Measurements from ENCODE around the gene FAM131B.
"Not testable (repeated sequence)": the region's sequence is repeated elsewhere in the genome, so short reads cannot be mapped to it uniquely, and the experiment has no call there.

The FAM131B gene

DNA sequence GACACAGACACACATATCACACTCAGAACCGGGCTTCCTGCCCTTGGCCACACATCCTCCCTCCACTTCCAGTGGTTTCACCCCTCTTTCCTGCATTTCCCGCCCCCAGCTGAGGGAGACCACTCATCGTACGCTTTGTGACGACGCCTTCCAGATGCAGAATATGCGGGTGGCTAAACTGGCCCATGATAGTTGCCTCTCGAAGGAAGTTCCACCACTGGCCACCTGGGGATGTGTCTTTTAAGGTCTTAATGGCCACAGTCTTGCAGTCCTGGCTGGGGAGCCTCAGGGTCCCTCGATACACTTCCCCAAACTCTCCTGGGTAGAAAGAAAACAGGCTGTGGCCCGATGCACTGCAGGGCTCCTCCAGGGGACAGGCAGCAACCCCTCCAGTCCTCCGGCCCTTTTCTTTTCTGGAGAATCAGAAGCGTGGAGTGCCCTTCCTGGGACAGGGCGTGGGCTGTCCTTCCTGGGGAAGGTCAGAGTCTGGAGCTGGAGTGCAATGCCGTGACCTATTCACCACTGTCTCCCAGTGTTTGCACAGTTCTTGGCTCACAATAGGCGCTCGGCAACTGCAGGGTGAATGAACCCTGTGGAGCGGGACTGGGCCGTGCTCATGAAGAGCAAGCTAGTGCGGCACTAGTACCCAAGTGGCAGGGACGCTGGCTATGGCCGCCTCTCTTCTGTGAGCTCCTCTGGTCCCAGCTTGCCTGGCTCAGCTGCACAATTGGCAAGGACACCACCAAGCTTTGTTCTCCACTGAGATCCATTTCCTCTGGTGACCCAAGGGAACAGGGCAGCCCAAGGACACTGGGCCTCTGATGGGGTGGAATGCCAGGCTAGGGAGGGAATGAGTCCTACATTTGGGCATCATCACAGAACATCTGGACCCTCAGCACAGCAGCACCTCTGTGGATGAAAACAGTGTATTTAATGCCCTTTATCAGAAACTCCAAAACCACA lies 33.0 kb upstream of the FAM131B start:
- peak; percentile 85 for DNase-seq (ENCODE audit: low spot score)

GRCh38 chr7:143394777-143395176 lies 32.3 kb upstream of the FAM131B start:
- DNase-seq (ENCODE audit: low spot score) = no peak

DNA sequence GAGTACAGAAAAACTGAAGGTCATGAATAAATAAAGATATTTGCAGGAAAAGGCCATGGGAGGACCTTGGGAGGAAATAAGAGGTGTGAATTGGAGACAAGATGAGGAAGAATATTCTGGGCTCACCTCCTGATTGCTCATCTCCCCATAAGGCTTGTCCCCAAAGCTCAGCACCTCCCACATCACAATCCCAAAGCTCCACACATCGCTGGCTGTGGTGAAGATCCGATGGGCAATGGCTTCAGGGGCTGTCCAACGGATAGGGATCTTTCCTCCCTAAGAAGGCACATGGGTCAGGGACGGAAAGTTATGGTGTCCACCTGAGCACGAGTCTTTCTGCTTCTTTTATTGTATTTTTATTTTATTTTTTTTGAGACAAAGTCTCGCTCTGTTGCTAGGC lies 31.6 kb upstream of the FAM131B start:
- DNase-seq (ENCODE audit: low spot score) = no peak

- DNase-seq (ENCODE audit: low spot score) = peak; percentile 89
Measured at GRCh38 chr7:143393267-143394041, 30.9 kb upstream of the FAM131B start.

DNA sequence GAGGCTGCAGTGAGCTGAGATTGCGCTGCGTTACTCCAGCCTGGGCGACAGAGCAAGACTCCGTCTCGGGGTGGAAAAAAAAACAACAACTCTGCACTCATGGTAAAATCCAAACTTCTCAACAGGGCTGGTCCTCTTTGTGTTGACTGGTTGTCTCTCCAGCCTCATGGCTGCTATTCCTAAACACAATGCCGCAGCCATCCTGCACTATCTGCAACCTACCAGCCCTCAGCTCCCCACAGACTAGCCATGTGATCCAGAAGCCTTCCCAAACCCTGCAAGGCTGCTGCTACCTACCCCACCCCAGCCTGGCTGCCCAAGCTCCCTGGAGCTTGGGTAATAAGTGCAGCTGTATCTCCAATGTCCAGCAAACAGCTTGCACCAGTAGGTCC lies 30.4 kb upstream of the FAM131B start:
- DNase-seq (ENCODE audit: low spot score) = no peak

- not testable (repeated sequence) for DNase-seq (ENCODE audit: low spot score)
Measured at GRCh38 chr7:143392427-143392826, 29.9 kb upstream of the FAM131B start.

DNA sequence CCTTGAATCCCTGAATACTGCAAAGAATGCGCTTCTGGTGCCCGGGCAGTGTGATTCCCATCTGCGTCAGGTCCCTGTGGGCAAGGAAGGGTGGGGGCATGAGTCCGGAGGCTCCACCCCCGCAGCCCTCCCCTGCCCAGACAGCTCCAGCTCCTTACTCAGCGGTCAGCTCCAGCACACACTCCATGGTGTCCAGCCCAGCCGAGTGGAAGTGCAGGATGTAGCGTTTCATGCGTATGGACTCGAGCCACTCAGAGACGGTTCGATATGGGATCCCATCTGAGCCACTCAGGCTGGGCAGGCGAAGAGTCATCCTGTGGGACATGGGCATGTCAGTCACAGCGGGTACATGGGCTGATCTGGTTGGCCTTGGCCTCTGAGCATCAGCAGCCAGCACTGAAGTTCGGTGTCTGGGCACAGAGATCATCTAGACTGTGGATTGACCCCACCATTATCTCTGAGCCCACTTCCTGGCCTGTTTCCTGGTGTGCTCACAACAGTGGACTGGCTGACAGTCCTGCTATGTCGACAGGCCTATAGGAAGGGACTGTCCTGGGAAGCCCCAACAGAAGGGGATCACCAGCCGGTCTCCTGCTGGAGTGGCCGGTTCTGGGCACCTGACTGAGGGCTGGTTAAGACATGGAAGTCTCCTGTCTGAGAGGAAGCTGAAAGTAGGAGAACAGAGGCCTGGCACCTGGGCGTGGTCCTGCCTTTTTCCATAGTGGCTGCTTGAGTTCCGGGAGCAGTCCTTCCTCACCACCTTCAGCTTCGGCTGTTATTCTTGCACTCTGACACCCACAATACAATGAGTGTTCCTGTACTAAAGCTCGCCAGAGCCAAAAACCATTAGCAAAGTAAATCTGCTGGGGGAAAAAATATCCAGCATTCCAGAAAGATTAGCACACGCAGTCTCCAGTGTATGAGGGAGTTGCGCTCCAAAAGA lies 29.2 kb upstream of the FAM131B start:
- no peak for DNase-seq (ENCODE audit: low spot score)

- DNase-seq (ENCODE audit: low spot score) = no peak
Measured at GRCh38 chr7:143390773-143391317, 28.3 kb upstream of the FAM131B start.

- DNase-seq (ENCODE audit: low spot score) = no peak
Measured at GRCh38 chr7:143390104-143390772, 27.7 kb upstream of the FAM131B start.

GRCh38 chr7:143389316-143390103 lies 27.0 kb upstream of the FAM131B start:
- DNase-seq (ENCODE audit: low spot score) = no peak

- no peak for DNase-seq (ENCODE audit: low spot score)
Measured at GRCh38 chr7:143388491-143389101, 26.1 kb upstream of the FAM131B start.

- DNase-seq (ENCODE audit: low spot score) = no peak
Measured at GRCh38 chr7:143388051-143388450, 25.5 kb upstream of the FAM131B start.

DNA sequence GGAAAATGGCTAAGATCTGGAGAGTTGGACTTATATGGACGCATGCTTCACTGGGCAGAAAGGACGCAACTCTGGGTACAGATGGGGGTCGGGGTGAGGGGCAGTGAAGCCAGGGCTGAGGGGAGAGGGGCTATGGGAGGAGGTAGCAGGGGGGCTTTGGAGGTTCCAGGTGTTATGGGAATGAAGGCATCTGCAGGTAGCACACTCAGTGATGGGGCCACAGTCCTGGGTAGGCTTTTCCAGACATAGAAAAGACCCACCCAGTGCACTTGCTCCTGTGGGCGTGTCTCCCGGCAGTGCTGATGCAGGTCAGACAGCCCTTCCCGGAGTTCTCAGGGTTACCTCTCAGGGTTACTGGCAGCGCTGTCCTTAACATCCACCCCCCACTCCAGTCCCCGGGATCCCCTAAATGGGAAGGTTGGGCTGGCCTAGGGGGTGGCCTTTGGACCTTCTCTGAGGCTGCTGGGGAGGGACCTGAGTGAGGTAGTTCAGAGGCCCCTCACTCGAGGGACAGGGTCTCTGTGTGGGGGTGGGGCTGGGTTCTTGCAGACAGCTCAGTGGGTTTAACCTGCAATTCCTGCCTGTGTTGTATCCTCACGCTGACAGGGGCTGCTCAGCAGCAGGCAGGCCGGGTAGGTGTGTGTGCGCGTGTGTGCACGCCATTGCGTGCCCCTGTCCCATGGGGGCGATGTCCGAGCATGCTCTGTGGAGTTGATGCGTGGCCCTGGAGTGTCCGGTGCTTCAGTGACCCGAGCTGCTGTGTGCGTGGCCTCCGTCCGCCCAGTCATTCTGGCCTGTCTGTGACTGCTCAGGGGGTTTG lies 24.9 kb upstream of the FAM131B start:
- DNase-seq (ENCODE audit: low spot score) = no peak

GRCh38 chr7:143385891-143386781 lies 23.6 kb upstream of the FAM131B start:
- no peak for DNase-seq (ENCODE audit: low spot score)

DNA sequence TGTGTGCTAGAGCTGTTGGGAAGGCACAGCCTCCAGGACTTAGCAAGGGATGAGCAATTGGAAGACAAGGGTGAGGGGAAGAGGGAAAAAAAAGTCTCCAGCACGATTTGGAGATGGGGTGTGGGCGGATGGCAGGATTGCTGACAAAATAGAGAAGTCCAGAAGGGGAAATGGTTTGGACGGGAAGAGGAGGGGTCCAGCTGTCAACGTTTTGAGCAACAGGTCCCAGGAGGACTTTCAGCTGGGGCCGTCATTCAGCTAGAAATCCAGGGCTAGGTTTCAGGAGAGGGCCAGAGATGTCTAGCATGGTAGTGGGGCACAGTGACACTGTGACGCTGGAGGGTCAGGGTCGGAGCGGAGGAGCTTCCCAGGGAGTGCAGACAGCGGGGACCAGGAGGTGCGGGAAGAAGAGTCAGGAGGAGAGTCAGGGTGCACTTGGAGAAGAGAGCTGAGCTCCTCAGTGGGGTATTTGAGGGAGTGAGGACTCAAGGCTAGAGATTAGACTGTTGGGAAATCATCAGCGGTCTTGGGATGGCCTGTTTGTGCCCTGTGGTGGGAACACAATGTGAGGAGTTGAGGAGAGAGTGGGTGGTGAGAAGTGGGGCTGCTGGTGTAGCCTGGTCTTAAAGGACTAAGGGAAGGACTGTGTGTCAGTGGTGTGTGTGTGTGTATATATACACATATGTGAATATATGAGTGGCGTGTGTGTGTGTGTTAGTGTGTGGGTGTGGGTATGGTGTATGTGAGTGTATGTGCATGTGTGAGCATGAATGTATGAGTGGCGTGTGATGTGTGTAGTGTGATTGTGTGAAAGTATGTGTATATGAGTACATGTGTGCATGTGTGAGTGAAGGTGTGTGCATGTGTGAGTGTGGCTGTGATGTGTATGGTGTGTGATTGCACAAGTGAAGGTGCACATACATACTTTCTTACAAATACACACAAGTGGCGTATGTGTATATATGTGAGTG lies 22.4 kb upstream of the FAM131B start:
- no peak for DNase-seq (ENCODE audit: low spot score)

DNA sequence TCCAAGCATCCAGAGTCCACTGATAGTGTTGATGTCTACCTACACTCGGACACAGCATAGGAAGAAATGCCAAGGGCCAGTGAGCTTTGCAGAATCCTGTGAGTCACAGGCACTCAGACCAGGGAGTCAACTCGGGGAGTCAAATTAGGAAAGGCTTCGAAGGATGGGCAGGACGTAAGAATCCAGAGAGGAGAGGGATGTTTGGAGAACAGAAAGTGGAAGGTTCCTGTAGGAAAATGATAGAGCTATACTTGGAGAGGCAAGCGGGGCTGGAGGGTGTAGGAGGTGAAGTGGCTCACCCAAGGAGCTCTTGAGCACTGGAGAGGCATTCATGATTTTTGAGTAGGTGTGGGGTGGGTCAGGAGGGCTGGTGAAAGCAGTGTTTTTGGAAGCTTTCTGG lies 21.6 kb upstream of the FAM131B start:
- no peak for DNase-seq (ENCODE audit: low spot score)

DNA sequence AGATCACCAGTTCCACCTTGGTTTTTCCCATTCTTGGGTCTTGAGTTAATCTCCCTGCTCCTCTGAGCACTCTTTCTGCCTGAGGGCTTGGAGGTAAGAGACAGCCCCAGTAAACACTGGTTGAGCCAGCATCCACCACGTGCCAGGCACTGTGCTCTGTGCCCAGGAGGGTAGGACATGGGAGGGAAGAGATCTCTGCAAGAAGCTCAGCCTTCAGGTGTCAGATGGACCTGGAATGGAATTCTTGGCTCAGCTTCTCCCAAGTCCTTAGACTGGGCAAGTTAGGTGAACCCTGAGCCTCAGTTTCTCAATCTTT lies 21.1 kb upstream of the FAM131B start:
- no peak for DNase-seq (ENCODE audit: low spot score)
